WERI-Rb-1 (cell line): ENCODE data around the gene ENSA.
"Not testable (repeated sequence)": the region's sequence is repeated elsewhere in the genome, so short reads cannot be mapped to it uniquely, and the experiment has no call there.

ENCODE experiments used
- DNase-seq: peaks from one replicate; pipeline ENCODE4 v3.0.0-alpha.2; 2020
- H3K27ac ChIP-seq: fragments of 250-450 bp; sonication (Bioruptor Pico); 2 replicates; pipeline ENCODE4 v1.5.1; 2020; ENCODE audit warnings: mild to moderate bottlenecking, moderate library complexity
- H3K27me3 ChIP-seq: fragments of 250-450 bp; sonication (Bioruptor Pico); 2 replicates; pipeline ENCODE4 v1.5.1; 2021; ENCODE audit warnings: mild to moderate bottlenecking, low read depth, moderate library complexity; ENCODE audit not compliant: insufficient read depth, severe bottlenecking
- H3K36me3 ChIP-seq: fragments of 250-450 bp; sonication (Bioruptor Pico); 2 replicates; pipeline ENCODE4 v1.5.1; 2020; ENCODE audit warnings: mild to moderate bottlenecking, moderate library complexity
- H3K4me3 ChIP-seq: 2 replicates; pipeline ENCODE4 v1.5.1; 2011; ENCODE audit warnings: low read depth, mild to moderate bottlenecking, control low read depth, low read length
- H3K9me3 ChIP-seq: fragments of 250-450 bp; sonication (Bioruptor Pico); 2 replicates; pipeline ENCODE4 v1.5.1; 2021; ENCODE audit warnings: mild to moderate bottlenecking, moderate library complexity; ENCODE audit not compliant: severe bottlenecking
- TF ChIP-seq, protein P1 (sequence below): IDR thresholded peaks from 2 replicates; pipeline ENCODE4 v1.5.1; 2011; ENCODE audit warnings: low read depth, mild to moderate bottlenecking, control low read depth, inconsistent platforms, low read length

The ENSA gene

GRCh38 chr1:150613061-150613920, 16.1 kb downstream of the ENSA start:
- TF ChIP-seq, protein P1, sequence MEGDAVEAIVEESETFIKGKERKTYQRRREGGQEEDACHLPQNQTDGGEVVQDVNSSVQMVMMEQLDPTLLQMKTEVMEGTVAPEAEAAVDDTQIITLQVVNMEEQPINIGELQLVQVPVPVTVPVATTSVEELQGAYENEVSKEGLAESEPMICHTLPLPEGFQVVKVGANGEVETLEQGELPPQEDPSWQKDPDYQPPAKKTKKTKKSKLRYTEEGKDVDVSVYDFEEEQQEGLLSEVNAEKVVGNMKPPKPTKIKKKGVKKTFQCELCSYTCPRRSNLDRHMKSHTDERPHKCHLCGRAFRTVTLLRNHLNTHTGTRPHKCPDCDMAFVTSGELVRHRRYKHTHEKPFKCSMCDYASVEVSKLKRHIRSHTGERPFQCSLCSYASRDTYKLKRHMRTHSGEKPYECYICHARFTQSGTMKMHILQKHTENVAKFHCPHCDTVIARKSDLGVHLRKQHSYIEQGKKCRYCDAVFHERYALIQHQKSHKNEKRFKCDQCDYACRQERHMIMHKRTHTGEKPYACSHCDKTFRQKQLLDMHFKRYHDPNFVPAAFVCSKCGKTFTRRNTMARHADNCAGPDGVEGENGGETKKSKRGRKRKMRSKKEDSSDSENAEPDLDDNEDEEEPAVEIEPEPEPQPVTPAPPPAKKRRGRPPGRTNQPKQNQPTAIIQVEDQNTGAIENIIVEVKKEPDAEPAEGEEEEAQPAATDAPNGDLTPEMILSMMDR, result no peak
- H3K36me3 ChIP-seq, result peaks cover 76% of the 10 kb centered on the region
- no peak overlapping the region for H3K27ac ChIP-seq
- H3K9me3 ChIP-seq, result peaks cover 2% of the 10 kb centered on the region
- no peak overlapping the region for H3K4me3 ChIP-seq
- H3K27me3 ChIP-seq, result no peaks in the 10 kb centered on the region
- no peak for DNase-seq

DNA sequence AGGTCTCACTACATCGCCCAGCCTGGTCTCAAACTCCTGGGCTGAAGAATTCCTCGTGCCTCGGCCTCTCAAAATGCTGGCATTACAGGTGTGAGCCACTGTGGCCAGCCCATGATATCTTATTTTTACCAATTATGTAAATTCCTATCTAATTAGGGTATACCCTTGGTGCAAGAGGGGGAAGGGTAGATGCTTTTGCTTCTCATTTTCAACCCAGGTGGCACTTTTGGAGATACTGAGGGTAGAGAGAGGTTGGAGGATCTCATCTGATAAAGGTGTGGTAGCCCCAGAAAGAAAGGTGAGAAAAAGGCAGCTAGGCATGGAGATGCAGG, 17.4 kb downstream of the ENSA start:
- no peak for DNase-seq
- TF ChIP-seq, protein P1, result no peak
- Histone ChIP-seq H3K4me3 (no peak overlapping the region), H3K36me3 (peaks cover 70% of the 10 kb centered on the region), H3K27me3 (no peaks in the 10 kb centered on the region), H3K27ac (no peak overlapping the region), H3K9me3 (peaks cover 2% of the 10 kb centered on the region)

DNA sequence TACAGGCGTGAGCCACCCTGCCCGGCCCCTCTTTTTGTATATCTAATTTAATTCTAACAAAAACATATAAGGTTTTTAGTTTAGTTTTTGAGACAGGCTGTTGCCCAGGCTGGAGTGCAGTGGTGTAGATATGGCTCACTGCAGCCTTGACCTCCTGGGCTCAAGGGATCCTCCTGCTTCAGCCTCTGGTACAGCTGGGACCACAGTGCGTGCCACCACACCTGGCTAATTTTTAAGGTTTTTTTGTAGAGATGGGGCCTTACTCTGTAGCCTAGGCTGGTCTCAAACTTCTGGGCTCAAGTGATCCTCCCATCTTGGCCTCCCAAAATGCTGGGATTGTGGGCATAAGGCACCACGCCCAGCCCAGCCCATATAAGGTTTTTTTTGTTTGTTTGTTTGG, 18.8 kb downstream of the ENSA start:
- Histone ChIP-seq H3K4me3 (no peak overlapping the region), H3K27ac (no peak overlapping the region)

GRCh38 chr1:150609732-150610131, 19.7 kb downstream of the ENSA start:
- H3K27ac ChIP-seq, result no peak overlapping the region
- no peak overlapping the region for H3K4me3 ChIP-seq
- peaks cover 2% of the 10 kb centered on the region for H3K9me3 ChIP-seq
- TF ChIP-seq, protein P1, result no peak
- peaks cover 53% of the 10 kb centered on the region for H3K36me3 ChIP-seq
- DNase-seq, result no peak
- no peaks in the 10 kb centered on the region for H3K27me3 ChIP-seq

More for the DNA sequence above, 18.8 kb downstream of the ENSA start:
- no peaks in the 10 kb centered on the region for H3K27me3 ChIP-seq
- DNase-seq, result no peak
- peaks cover 2% of the 10 kb centered on the region for H3K9me3 ChIP-seq
- TF ChIP-seq, protein P1, result no peak
- peaks cover 61% of the 10 kb centered on the region for H3K36me3 ChIP-seq

- Histone ChIP-seq H3K27ac (no peak overlapping the region), H3K27me3 (no peaks in the 10 kb centered on the region), H3K4me3 (no peak overlapping the region), H3K9me3 (peaks cover 2% of the 10 kb centered on the region), H3K36me3 (peaks cover 35% of the 10 kb centered on the region)
- TF ChIP-seq, protein P1, result no peak
- DNase-seq, result no peak
Observed at GRCh38 chr1:150606463-150607142, 22.8 kb downstream of the ENSA start.

GRCh38 chr1:150605451-150605731, 24.0 kb downstream of the ENSA start:
- H3K9me3 ChIP-seq, DNase-seq, H3K27ac ChIP-seq, H3K4me3 ChIP-seq, H3K27me3 ChIP-seq: not testable (repeated sequence)
- peaks cover 31% of the 10 kb centered on the region for H3K36me3 ChIP-seq
